HepG2 (cell line): ENCODE data around the gene NUP153. TPM values are rescaled to one million over a fixed set of nuclear protein-coding genes. Genes with fewer than 3 reads are reported as not detected.

Experiments
- ATAC-seq: fragments of 200-7000 bp; cut with Tn5 transposase; 3 replicates; pipeline ENCODE4 v1.9.1; 2020; ENCODE audit warnings: mild to moderate bottlenecking, moderate library complexity
- BruUV-seq: library from RNA; stranded (reverse); fragments of 400-500 nt; replicated peaks from 2 replicates; lab custom pipeline; 2021; lab: Mats Ljungman, UMichigan
- CTCF ChIA-PET: fragments of 300-600 bp; formaldehyde crosslinking; extraction: SDS; loops from one replicate; lab custom pipeline; 2021; ENCODE audit warnings: low total read pairs, inconsistent platforms, low intra/inter-chr PET ratio; lab: Yijun Ruan, JAX
- POLR2A ChIA-PET: fragments of 350-600 bp; sonication (Branson Sonifier 250); formaldehyde crosslinking; loops from one replicate; lab custom pipeline; 2020; ENCODE audit warnings: antibody characterized with exemption, inconsistent platforms; lab: Yijun Ruan, JAX
- DNase-seq: peaks from one replicate; pipeline ENCODE4 v3.0.0-alpha.2; 2015; ENCODE audit warnings: low spot score
- FAIRE-seq: peaks from 3 replicates; lab custom pipeline; 2011; peaks lifted over from hg19 to GRCh38; lab: Jason Lieb, UNC
- H2AFZ ChIP-seq: one replicate; pipeline ENCODE4 v1.6.1; 2011; ENCODE audit warnings: low read length, inconsistent platforms
- H3K27ac ChIP-seq: fragments of 300-600 bp; 3 replicates; pipeline ENCODE4 v1.8.0; 2011; ENCODE audit warnings: mixed run types, mild to moderate bottlenecking, mixed read lengths, low read length, inconsistent platforms; ENCODE audit not compliant: insufficient read depth; ENCODE audit errors: extremely low read length
- H3K27me3 ChIP-seq, 2 experiments: fragments of 200-600 bp in 1 of 2; 2 replicates in 1 of 2; 3 replicates in 1 of 2; pipeline versions ENCODE4 v1.6.0 to v1.8.0; 2011; ENCODE audit warnings: low read length in 2 of 2, mild to moderate bottlenecking in 2 of 2, moderate library complexity in 2 of 2, inconsistent platforms in 1 of 2; ENCODE audit not compliant: insufficient read depth in 2 of 2, control insufficient read depth in 1 of 2
- H3K36me3 ChIP-seq, 2 experiments: fragments of 200-600 bp in 1 of 2; replicated peaks in 1 of 2; 2 replicates in 1 of 2; 3 replicates in 1 of 2; pipeline versions ENCODE4 v1.5.1 to v1.8.0; 2011; ENCODE audit warnings: low read length in 2 of 2, inconsistent platforms in 1 of 2; ENCODE audit not compliant: insufficient read depth in 2 of 2, control insufficient read depth in 1 of 2
- H3K4me1 ChIP-seq: 2 replicates; pipeline ENCODE4 v1.5.1; 2012; ENCODE audit warnings: low read length, inconsistent platforms; ENCODE audit not compliant: insufficient read depth
- H3K4me2 ChIP-seq: 2 replicates; pipeline ENCODE4 v1.6.0; 2011; ENCODE audit warnings: low read depth, low read length, inconsistent platforms
- H3K4me3 ChIP-seq, 3 experiments: fragments of 200-600 bp in 1 of 3; sonication (generic), shearing (Covaris generic) in 1 of 3; replicated peaks in 1 of 3; 2 replicates each; pipeline ENCODE4 v1.5.1; 2011 to 2016; ENCODE audit warnings: low read length in 3 of 3, inconsistent platforms in 2 of 3, low read depth in 2 of 3, mild to moderate bottlenecking in 2 of 3, control low read depth in 1 of 3, mixed read lengths in 1 of 3; ENCODE audit not compliant: insufficient read depth in 1 of 3
- H3K79me2 ChIP-seq: one replicate; pipeline ENCODE4 v1.6.1; 2011; ENCODE audit warnings: low read length, inconsistent platforms; ENCODE audit not compliant: insufficient read depth
- H3K9ac ChIP-seq: 2 replicates; pipeline ENCODE4 v1.6.0; 2011; ENCODE audit warnings: mild to moderate bottlenecking, low read depth, low read length, inconsistent platforms; ENCODE audit not compliant: insufficient read depth
- H3K9me3 ChIP-seq: 2 replicates; pipeline ENCODE4 v1.5.1; 2012; ENCODE audit warnings: mild to moderate bottlenecking, low read length
- H4K20me1 ChIP-seq: 2 replicates; pipeline ENCODE4 v1.6.0; 2011; ENCODE audit warnings: inconsistent platforms, mild to moderate bottlenecking, low read length, moderate library complexity; ENCODE audit not compliant: insufficient read depth
- ARNTL ChIP-seq: sonication (generic); formaldehyde crosslinking; IDR thresholded peaks from 2 replicates; pipeline ENCODE4 v1.4.0; 2020; ENCODE audit warnings: mild to moderate bottlenecking, missing genetic modification reagents
- ATF2 ChIP-seq: sonication (generic); formaldehyde crosslinking; IDR thresholded peaks from 2 replicates; pipeline ENCODE4 v1.4.0; 2020; ENCODE audit warnings: missing genetic modification reagents
- BCL6 ChIP-seq: IDR thresholded peaks from 2 replicates; pipeline ENCODE4 v1.6.1; 2016; ENCODE audit warnings: missing genetic modification reagents, missing compliant biosample characterization
- CEBPG ChIP-seq: IDR thresholded peaks from 2 replicates; pipeline ENCODE4 v1.6.1; 2016
- ETV5 ChIP-seq: IDR thresholded peaks from 2 replicates; pipeline ENCODE4 v1.6.1; 2018; ENCODE audit warnings: missing biosample characterization, missing genetic modification reagents, inconsistent platforms, borderline replicate concordance
- FOXJ3 ChIP-seq: sonication (generic); formaldehyde crosslinking; IDR thresholded peaks from 2 replicates; pipeline ENCODE4 v1.4.0; 2020; ENCODE audit warnings: missing genetic modification reagents, mild to moderate bottlenecking, borderline replicate concordance
- HDAC2 ChIP-seq: sonication (generic); formaldehyde crosslinking; IDR thresholded peaks from 2 replicates; pipeline ENCODE4 v1.4.0; 2020; ENCODE audit warnings: missing genetic modification reagents
- HHEX ChIP-seq: IDR thresholded peaks from 2 replicates; pipeline ENCODE4 v1.6.1; 2016; ENCODE audit warnings: control low read depth
- HNF1A ChIP-seq, 2 experiments: sonication (generic) in 1 of 2; formaldehyde crosslinking in 1 of 2; IDR thresholded peaks; 2 replicates each; pipeline versions ENCODE4 v1.4.0 to v1.6.1; 2016 to 2020; ENCODE audit warnings: borderline replicate concordance in 1 of 2, low read depth in 1 of 2, mild to moderate bottlenecking in 1 of 2, missing genetic modification reagents in 1 of 2
- MAFF ChIP-seq: IDR thresholded peaks from 2 replicates; pipeline ENCODE4 v1.6.1; 2011; ENCODE audit warnings: low read depth, low read length, improper control_type of control experiment
- NCOA1 ChIP-seq: sonication (generic); formaldehyde crosslinking; IDR thresholded peaks from 2 replicates; pipeline ENCODE4 v1.9.0; 2021; ENCODE audit warnings: missing genetic modification reagents
- PLSCR1 ChIP-seq: sonication (generic); formaldehyde crosslinking; IDR thresholded peaks from 2 replicates; pipeline ENCODE4 v1.5.0; 2020; ENCODE audit warnings: missing genetic modification reagents, mild to moderate bottlenecking, borderline replicate concordance
- RARA ChIP-seq: IDR thresholded peaks from 2 replicates; pipeline ENCODE4 v1.6.1; 2016; ENCODE audit warnings: missing genetic modification reagents, missing compliant biosample characterization
- SOX5 ChIP-seq: IDR thresholded peaks from 2 replicates; pipeline ENCODE4 v1.6.1; 2016; ENCODE audit warnings: borderline replicate concordance
- SOX6 ChIP-seq, 2 experiments: fragments of 450-650 bp in 1 of 2; sonication (generic) in 1 of 2; formaldehyde crosslinking in 1 of 2; IDR thresholded peaks; 2 replicates each; pipeline versions ENCODE4 v1.4.0 to v1.6.1; 2017 to 2020; ENCODE audit warnings: antibody characterized with exemption in 1 of 2, mild to moderate bottlenecking in 1 of 2, missing genetic modification reagents in 1 of 2
- TBX2 ChIP-seq: sonication (generic); formaldehyde crosslinking; IDR thresholded peaks from 2 replicates; pipeline ENCODE4 v1.5.0; 2020; ENCODE audit warnings: missing genetic modification reagents, mild to moderate bottlenecking, borderline replicate concordance
- ZBTB21 ChIP-seq: sonication (generic); formaldehyde crosslinking; IDR thresholded peaks from 2 replicates; pipeline ENCODE4 v1.4.0; 2020; ENCODE audit warnings: missing genetic modification reagents
- ZNF709 ChIP-seq: sonication (generic); formaldehyde crosslinking; IDR thresholded peaks from 2 replicates; pipeline ENCODE4 v1.5.0; 2020; ENCODE audit warnings: mild to moderate bottlenecking, missing genetic modification reagents
- in situ Hi-C: cut with HindIII; loops from 2 replicates; pipeline ENCODE4 v1.10.0; 2017; ENCODE audit warnings: low pct_unique_long_range_greater_than_20kb; ENCODE audit not compliant: extremely low pct_ligation_motif_present
- intact Hi-C: fragments of 100-400 bp; cut with micrococcal nuclease; formaldehyde crosslinking; loops from one replicate; pipeline ENCODE4 v1.10.0; 2022; ENCODE audit not compliant: unreplicated experiment
- polyA plus RNA-seq, 8 experiments: library from polyadenylated mRNA; depleted of rRNA in 3 of 8; stranded (reverse) in 7 of 8; unstranded in 1 of 8; fragments of >200 nt; fragmentation: Illumina TruSeq in 4 of 8; extraction: Trizol in 4 of 8; gene quantifications; 2 replicates each; pipeline versions ENCODE4 v1.2.1 to v1.2.3, GENCODE V29; 2011 to 2016; ENCODE audit warnings: low read depth in 4 of 8, missing spikeins in 1 of 8, mixed read lengths in 1 of 8; ENCODE audit not compliant: insufficient read depth in 1 of 8
- total RNA-seq, 5 experiments: library from RNA; depleted of rRNA; stranded (reverse); fragments of >200 nt; fragmentation: Illumina TruSeq; extraction: Trizol; gene quantifications; 2 replicates each; pipeline ENCODE4 v1.2.3, GENCODE V29; 2016; ENCODE audit warnings: low read depth in 1 of 5

Gene NUP153
- total and polyA plus RNA-seq, 2 of the 13 experiments (the other 11 are each of a cell fraction or from before 2014, with no cell fraction given), result 29.8 to 55.2 TPM

GRCh38 chr6:17714177-17714576, 7.5 kb upstream of the NUP153 start:
- peak; percentile 76 for ATAC-seq
- no peak for TF ChIP-seq ZNF709
- 0 out of 2 replicates have a peak, but pooled peaks have one; percentile 15 for TF ChIP-seq BCL6 (CRISPR knock-in tag)
- TF ChIP-seq HDAC2 (CRISPR knock-in tag), result peak; percentile 35; the same call in 1 of the 2 replicates
- TF ChIP-seq ARNTL (CRISPR knock-in tag), result no peak
- TF ChIP-seq NCOA1 (CRISPR knock-in tag), result 0 out of 2 replicates have a peak, but pooled peaks have one; percentile 26
- TF ChIP-seq SOX6 (IDR thresholded peaks at IDR 0.05), result no peak
- peak; percentile 85 for TF ChIP-seq SOX6 (CRISPR knock-in tag; IDR thresholded peaks at IDR 0.05)
- peak; percentile 41; the same call in 1 of the 2 replicates for TF ChIP-seq FOXJ3
- TF ChIP-seq TBX2, result peak; percentile 43; the same call in 1 of the 2 replicates
- no peak for TF ChIP-seq HNF1A (IDR thresholded peaks at IDR 0.05; ENCODE audit: low read depth)
- TF ChIP-seq HNF1A (CRISPR knock-in tag; IDR thresholded peaks at IDR 0.05; ENCODE audit: borderline replicate concordance), result no peak; the same call in 1 of the 2 replicates
- TF ChIP-seq ZBTB21, result peak; percentile 65; the same call in 1 of the 2 replicates
- TF ChIP-seq RARA, result peak; percentile 65; the same call in 1 of the 2 replicates
- peak; percentile 82 for TF ChIP-seq SOX5
- peak; percentile 81 for TF ChIP-seq MAFF
- peak; percentile 31; the same call in 1 of the 2 replicates for TF ChIP-seq HHEX
- peak; percentile 27; the same call in 1 of the 2 replicates for TF ChIP-seq CEBPG (CRISPR knock-in tag)
- peak; percentile 27; the same call in 1 of the 2 replicates for TF ChIP-seq ETV5
- no peak for TF ChIP-seq PLSCR1 (CRISPR knock-in tag)
- peak; percentile 72; the same call in 1 of the 2 replicates for TF ChIP-seq ATF2 (CRISPR knock-in tag)

More at GRCh38 chr6:17714177-17714576, 7.5 kb upstream of the NUP153 start:
- Histone ChIP-seq H3K4me2 (peak overlapping the region; percentile 79), H3K4me3 (peak overlapping the region in 2 of 3 experiments; percentile 52 to 63; a peak in 4 of 6 replicates), H3K27ac (no peak overlapping the region), H3K9ac (no peak overlapping the region), H2AFZ (no peak overlapping the region), H3K4me1 (peaks cover 45% of the 10 kb centered on the region), H3K27me3 (no peaks in the 10 kb centered on the region), H4K20me1 (no peaks in the 10 kb centered on the region), H3K36me3 (no peaks in the 10 kb centered on the region), H3K9me3 (no peaks in the 10 kb centered on the region), H3K79me2 (no peaks in the 10 kb centered on the region)
- DNase-seq (peak; percentile 76), FAIRE-seq (peak; percentile 66)
- ChIA-PET CTCF (no interaction called here), POLR2A (interaction anchor here (2.1 to 2.9 kb wide), 2 partner anchors 11 to 30 kb away, joined by 7 to 11 read pairs; no protein-coding TSS in a partner anchor)
- no TSS peak for BruUV-seq
- in situ Hi-C loops, result no loop called here
- intact Hi-C loops, result no loop called here
